SU-DHL-6 (cell line): ENCODE data around the gene KLHL42.
"Not testable (repeated sequence)": the region's sequence is repeated elsewhere in the genome, so short reads cannot be mapped to it uniquely, and the experiment has no call there.

ENCODE experiments used
- H2AFZ ChIP-seq: fragments of 200-600 bp; sonication (generic); 2 replicates; pipeline ENCODE4 v1.6.1; 2014; ENCODE audit warnings: low read depth, mild to moderate bottlenecking, moderate library complexity, mixed read lengths, antibody characterized with exemption, low read length; ENCODE audit not compliant: severe bottlenecking
- H3F3A ChIP-seq: fragments of 200-600 bp; shearing (Covaris generic); 2 replicates; pipeline ENCODE4 v1.6.0; 2016; ENCODE audit warnings: antibody characterized with exemption, mild to moderate bottlenecking; ENCODE audit not compliant: insufficient read depth
- H3K27ac ChIP-seq: fragments of 200-600 bp; sonication (generic); 2 replicates; pipeline ENCODE4 v1.5.1; 2016; ENCODE audit warnings: low read depth, mild to moderate bottlenecking, low read length, moderate library complexity, mixed read lengths
- H3K27me3 ChIP-seq: fragments of 200-600 bp; sonication (generic), shearing (Covaris generic); 2 replicates; pipeline ENCODE4 v1.6.0; 2014; ENCODE audit warnings: mild to moderate bottlenecking, low read length
- H3K36me3 ChIP-seq: fragments of 200-600 bp; sonication (generic); 2 replicates; pipeline ENCODE4 v1.6.1; 2014; ENCODE audit warnings: mild to moderate bottlenecking, low read length, mixed read lengths
- H3K4me2 ChIP-seq: fragments of 300-600, 200-600 bp; shearing (Covaris generic), sonication (generic); 2 replicates; pipeline ENCODE4 v1.6.0; 2014; ENCODE audit warnings: low read length, low read depth, mild to moderate bottlenecking; ENCODE audit not compliant: poor library complexity, severe bottlenecking
- H3K4me3 ChIP-seq: fragments of 200-600 bp; sonication (generic); 2 replicates; pipeline ENCODE4 v1.5.1; 2014; ENCODE audit warnings: antibody characterized with exemption, low read length, mild to moderate bottlenecking, mixed read lengths; ENCODE audit not compliant: insufficient read depth, poor library complexity, severe bottlenecking
- H3K79me2 ChIP-seq: fragments of 200-600 bp; sonication (generic); 2 replicates; pipeline ENCODE4 v1.6.1; 2014; ENCODE audit warnings: mild to moderate bottlenecking, low read length, moderate library complexity; ENCODE audit not compliant: insufficient read depth
- H3K9ac ChIP-seq: fragments of 200-600 bp; sonication (generic); 2 replicates; pipeline ENCODE4 v1.7.0; 2014; ENCODE audit warnings: mild to moderate bottlenecking, low read length
- H3K9me2 ChIP-seq: fragments of 200-600 bp; sonication (generic); replicated peaks from 2 replicates; pipeline ENCODE4 v1.6.1; 2014; ENCODE audit warnings: low read length; ENCODE audit not compliant: insufficient read depth
- H3K9me3 ChIP-seq: fragments of 200-600 bp; sonication (generic); 2 replicates; pipeline ENCODE4 v1.6.1; 2014; ENCODE audit warnings: low read length, mixed read lengths; ENCODE audit not compliant: insufficient read depth
- H4K20me1 ChIP-seq: fragments of 200-600 bp; sonication (generic); 2 replicates; pipeline ENCODE4 v1.6.1; 2014; ENCODE audit warnings: low read depth, mild to moderate bottlenecking, antibody characterized with exemption, low read length, moderate library complexity, mixed read lengths
- EZH2phosphoT487 ChIP-seq: fragments of 200-600 bp; sonication (generic), shearing (Covaris generic); conservative IDR thresholded peaks from 2 replicates; pipeline ENCODE4 v1.6.1; 2018; ENCODE audit warnings: mild to moderate bottlenecking, antibody characterized with exemption, low read length, moderate library complexity, mixed read lengths
- TF ChIP-seq, protein P1 (sequence below): fragments of 200-600 bp; sonication (generic); IDR thresholded peaks from one replicate; pipeline ENCODE4 v1.5.1; 2017; ENCODE audit warnings: antibody characterized with exemption, mild to moderate bottlenecking, low read length, moderate library complexity; ENCODE audit not compliant: insufficient read depth, poor library complexity, severe bottlenecking

Gene KLHL42

DNA sequence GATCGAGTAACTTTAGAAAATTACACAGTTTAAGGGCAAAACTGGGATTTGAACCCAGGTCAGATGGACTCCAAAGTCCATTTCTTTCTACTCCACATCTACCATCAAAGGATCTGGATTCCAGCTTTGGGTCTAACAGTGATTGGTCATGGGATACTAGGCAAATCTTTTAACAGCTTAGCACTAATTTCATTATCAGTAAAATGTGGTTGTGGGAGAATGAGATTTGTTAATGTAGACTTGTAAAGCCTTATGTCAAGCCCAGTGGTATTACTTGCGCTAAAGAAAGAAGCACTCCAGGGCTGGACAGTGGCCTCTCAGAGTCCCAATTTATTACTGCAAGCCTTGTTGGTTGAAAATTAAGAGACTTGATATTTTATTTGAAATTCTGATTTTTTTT, 65.2 kb downstream of the KLHL42 start:
- Histone ChIP-seq H3F3A (peaks cover 41% of the 10 kb centered on the region), H4K20me1 (no peaks in the 10 kb centered on the region), H3K9me3 (no peaks in the 10 kb centered on the region), H3K36me3 (no peaks in the 10 kb centered on the region), H3K4me3 (no peak overlapping the region), H3K27me3 (no peaks in the 10 kb centered on the region), H2AFZ (no peak overlapping the region), H3K4me2 (peak overlapping the region; percentile 65), H3K9ac (peak overlapping the region; percentile 53), H3K79me2 (peaks cover 24% of the 10 kb centered on the region; the same call in 1 of the 2 replicates), H3K9me2 (no peaks in the 10 kb centered on the region), H3K27ac (peak overlapping the region; percentile 96)
- TF ChIP-seq, protein P1, sequence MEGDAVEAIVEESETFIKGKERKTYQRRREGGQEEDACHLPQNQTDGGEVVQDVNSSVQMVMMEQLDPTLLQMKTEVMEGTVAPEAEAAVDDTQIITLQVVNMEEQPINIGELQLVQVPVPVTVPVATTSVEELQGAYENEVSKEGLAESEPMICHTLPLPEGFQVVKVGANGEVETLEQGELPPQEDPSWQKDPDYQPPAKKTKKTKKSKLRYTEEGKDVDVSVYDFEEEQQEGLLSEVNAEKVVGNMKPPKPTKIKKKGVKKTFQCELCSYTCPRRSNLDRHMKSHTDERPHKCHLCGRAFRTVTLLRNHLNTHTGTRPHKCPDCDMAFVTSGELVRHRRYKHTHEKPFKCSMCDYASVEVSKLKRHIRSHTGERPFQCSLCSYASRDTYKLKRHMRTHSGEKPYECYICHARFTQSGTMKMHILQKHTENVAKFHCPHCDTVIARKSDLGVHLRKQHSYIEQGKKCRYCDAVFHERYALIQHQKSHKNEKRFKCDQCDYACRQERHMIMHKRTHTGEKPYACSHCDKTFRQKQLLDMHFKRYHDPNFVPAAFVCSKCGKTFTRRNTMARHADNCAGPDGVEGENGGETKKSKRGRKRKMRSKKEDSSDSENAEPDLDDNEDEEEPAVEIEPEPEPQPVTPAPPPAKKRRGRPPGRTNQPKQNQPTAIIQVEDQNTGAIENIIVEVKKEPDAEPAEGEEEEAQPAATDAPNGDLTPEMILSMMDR: no peak
- TF ChIP-seq EZH2phosphoT487: no peak

DNA sequence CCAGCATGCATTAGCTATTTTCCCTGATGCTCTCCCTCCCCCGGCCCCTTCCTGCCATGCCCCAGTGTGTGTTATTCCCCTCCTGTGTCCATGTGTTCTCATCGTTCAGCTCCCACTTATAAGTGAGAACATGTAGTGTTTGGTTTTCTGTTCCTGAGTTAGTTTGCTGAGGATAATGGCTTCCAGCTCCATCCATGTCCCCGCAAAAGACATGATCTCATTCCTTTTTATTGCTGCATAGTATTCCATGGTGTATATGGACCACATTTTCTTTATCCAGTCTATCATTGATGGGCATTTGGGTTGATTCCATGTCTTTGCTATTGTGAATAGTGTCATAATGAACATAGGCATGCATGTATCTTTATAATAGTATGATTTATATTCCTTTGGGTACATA, 65.7 kb downstream of the KLHL42 start:
- H3K27me3 ChIP-seq, H3K9me2 ChIP-seq, H3K4me3 ChIP-seq, H4K20me1 ChIP-seq, H3K9me3 ChIP-seq, H3K9ac ChIP-seq, H3K36me3 ChIP-seq, H3K4me2 ChIP-seq, H2AFZ ChIP-seq: not testable (repeated sequence)
- peak overlapping the region; percentile 96 for H3K27ac ChIP-seq
- peaks cover 27% of the 10 kb centered on the region; the same call in 1 of the 2 replicates for H3K79me2 ChIP-seq
- H3F3A ChIP-seq: peaks cover 36% of the 10 kb centered on the region

DNA sequence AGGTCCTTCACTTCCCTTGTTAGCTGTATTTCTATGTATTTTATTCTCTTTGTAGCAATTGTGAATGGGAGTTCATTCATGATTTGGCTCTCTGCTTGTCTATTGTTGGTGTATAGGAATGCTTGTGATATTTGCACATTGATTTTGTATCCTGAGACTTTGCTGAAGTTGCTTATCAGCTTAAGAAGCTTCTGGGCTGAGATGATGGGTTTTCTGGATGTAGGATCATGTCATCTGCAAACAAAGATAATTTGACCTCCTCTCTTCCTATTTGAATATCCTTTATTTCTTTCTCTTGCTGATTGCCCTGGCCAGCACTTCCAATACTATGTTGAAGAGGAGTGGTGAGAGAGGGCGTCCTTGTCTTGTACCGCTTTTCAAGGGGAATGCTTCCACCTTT, 67.3 kb downstream of the KLHL42 start:
- not testable (repeated sequence) for H3K36me3 ChIP-seq, H4K20me1 ChIP-seq, H3K9ac ChIP-seq, H3K9me2 ChIP-seq, H2AFZ ChIP-seq, H3K27ac ChIP-seq, H3K27me3 ChIP-seq, H3K9me3 ChIP-seq, H3K4me3 ChIP-seq, H3K4me2 ChIP-seq
- Histone ChIP-seq H3F3A (peaks cover 23% of the 10 kb centered on the region), H3K79me2 (peaks cover 35% of the 10 kb centered on the region; the same call in 1 of the 2 replicates)

GRCh38 chr12:27851311-27851710, 71.3 kb downstream of the KLHL42 start:
- H3K4me2 ChIP-seq: no peak overlapping the region

More at GRCh38 chr12:27851311-27851710, 71.3 kb downstream of the KLHL42 start:
- Histone ChIP-seq H3K36me3 (0 out of 2 replicates have a peak, but pooled peaks cover 7% of the 10 kb centered on the region), H4K20me1 (no peaks in the 10 kb centered on the region), H3K9me3 (no peaks in the 10 kb centered on the region), H3K79me2 (peaks cover 46% of the 10 kb centered on the region), H3K27me3 (no peaks in the 10 kb centered on the region), H3K4me3 (no peak overlapping the region), H2AFZ (no peak overlapping the region), H3K9ac (no peak overlapping the region), H3F3A (no peaks in the 10 kb centered on the region), H3K9me2 (no peaks in the 10 kb centered on the region), H3K27ac (no peak overlapping the region)
- TF ChIP-seq, protein P1: no peak
- no peak for TF ChIP-seq EZH2phosphoT487
